ENCODE data around the gene LSM14A.

GRCh38 chr19:34232566-34233481 is 60.5 kb downstream of the LSM14A start:
- no peak for TF ChIP-seq TCF7L2 (IDR thresholded peaks at IDR 0.05; ENCODE audit: low read depth, low read length)
- no peak for TF ChIP-seq RFX1 (IDR thresholded peaks at IDR 0.05)
